Measurements from ENCODE around the gene ZNF236. TPM values are rescaled to one million over a fixed set of nuclear protein-coding genes. Genes with fewer than 3 reads are reported as not detected.

The ZNF236 gene
- total and polyA plus RNA-seq, 2 experiments from 2014 or later, result 5.8 to 13.1 TPM

GRCh38 chr18:76885001-76885400 is 62.6 kb downstream of the ZNF236 start:
- peaks cover 23% of the 10 kb centered on the region for H3K36me3 ChIP-seq
- no peak for DNase-seq (ENCODE audit: low read depth in 1 of 2, low spot score in 1 of 2)
- TF ChIP-seq, protein P1, sequence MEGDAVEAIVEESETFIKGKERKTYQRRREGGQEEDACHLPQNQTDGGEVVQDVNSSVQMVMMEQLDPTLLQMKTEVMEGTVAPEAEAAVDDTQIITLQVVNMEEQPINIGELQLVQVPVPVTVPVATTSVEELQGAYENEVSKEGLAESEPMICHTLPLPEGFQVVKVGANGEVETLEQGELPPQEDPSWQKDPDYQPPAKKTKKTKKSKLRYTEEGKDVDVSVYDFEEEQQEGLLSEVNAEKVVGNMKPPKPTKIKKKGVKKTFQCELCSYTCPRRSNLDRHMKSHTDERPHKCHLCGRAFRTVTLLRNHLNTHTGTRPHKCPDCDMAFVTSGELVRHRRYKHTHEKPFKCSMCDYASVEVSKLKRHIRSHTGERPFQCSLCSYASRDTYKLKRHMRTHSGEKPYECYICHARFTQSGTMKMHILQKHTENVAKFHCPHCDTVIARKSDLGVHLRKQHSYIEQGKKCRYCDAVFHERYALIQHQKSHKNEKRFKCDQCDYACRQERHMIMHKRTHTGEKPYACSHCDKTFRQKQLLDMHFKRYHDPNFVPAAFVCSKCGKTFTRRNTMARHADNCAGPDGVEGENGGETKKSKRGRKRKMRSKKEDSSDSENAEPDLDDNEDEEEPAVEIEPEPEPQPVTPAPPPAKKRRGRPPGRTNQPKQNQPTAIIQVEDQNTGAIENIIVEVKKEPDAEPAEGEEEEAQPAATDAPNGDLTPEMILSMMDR (IDR thresholded peaks at IDR 0.05; ENCODE audit: low read depth, low read length), result no peak
- H3K4me3 ChIP-seq, result no peak overlapping the region
- no peak overlapping the region for H3K27ac ChIP-seq
- no peaks in the 10 kb centered on the region for H3K9me3 ChIP-seq (ENCODE audit: low read depth)
- H3K27me3 ChIP-seq, result no peaks in the 10 kb centered on the region
- H3K4me1 ChIP-seq (ENCODE audit: low read depth), result peaks cover 7% of the 10 kb centered on the region

GRCh38 chr18:76886112-76886511 is 63.8 kb downstream of the ZNF236 start:
- DNase-seq (ENCODE audit: low read depth in 1 of 2, low spot score in 1 of 2), result no peak
- Histone ChIP-seq H3K4me1 (ENCODE audit: low read depth) (no peaks in the 10 kb centered on the region), H3K4me3 (no peak overlapping the region), H3K27ac (no peak overlapping the region), H3K9me3 (ENCODE audit: low read depth) (no peaks in the 10 kb centered on the region), H3K36me3 (peaks cover 15% of the 10 kb centered on the region), H3K27me3 (no peaks in the 10 kb centered on the region)
- TF ChIP-seq, protein P1 (IDR thresholded peaks at IDR 0.05; ENCODE audit: low read depth, low read length), result no peak

GRCh38 chr18:76889091-76889699 is 66.8 kb downstream of the ZNF236 start:
- Histone ChIP-seq H3K27me3 (no peaks in the 10 kb centered on the region), H3K4me1 (ENCODE audit: low read depth) (no peaks in the 10 kb centered on the region), H3K9me3 (ENCODE audit: low read depth) (no peaks in the 10 kb centered on the region), H3K36me3 (no peaks in the 10 kb centered on the region), H3K4me3 (no peak overlapping the region), H3K27ac (no peak overlapping the region)
- TF ChIP-seq, protein P1 (IDR thresholded peaks at IDR 0.05; ENCODE audit: low read depth, low read length), result no peak
- DNase-seq (ENCODE audit: low read depth in 1 of 2, low spot score in 1 of 2), result no peak

DNA sequence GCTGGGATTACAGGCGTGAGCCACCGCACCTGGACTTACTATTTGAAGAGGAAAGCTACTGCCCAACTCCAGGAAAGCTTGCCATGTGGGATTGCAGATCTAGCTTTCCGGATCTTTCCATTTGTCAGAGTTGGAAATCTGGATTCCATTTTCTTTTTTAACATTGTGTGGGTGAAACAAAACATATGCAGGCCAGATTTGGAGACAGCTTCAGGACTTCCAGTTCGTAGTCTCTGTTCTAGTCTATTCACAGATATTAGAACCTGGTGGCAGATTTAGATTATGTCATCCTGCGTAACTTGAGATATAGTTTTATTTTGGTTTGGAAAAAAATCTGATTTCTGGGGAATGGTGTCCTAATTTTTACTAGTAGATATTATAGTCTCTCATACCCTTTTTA is 70.5 kb downstream of the ZNF236 start:
- Histone ChIP-seq H3K4me3 (no peak overlapping the region), H3K27ac (no peak overlapping the region), H3K36me3 (peaks cover 28% of the 10 kb centered on the region), H3K9me3 (ENCODE audit: low read depth) (no peaks in the 10 kb centered on the region), H3K4me1 (ENCODE audit: low read depth) (no peaks in the 10 kb centered on the region), H3K27me3 (no peaks in the 10 kb centered on the region)
- no peak for DNase-seq (ENCODE audit: low read depth in 1 of 2, low spot score in 1 of 2)
- TF ChIP-seq, protein P1 (IDR thresholded peaks at IDR 0.05; ENCODE audit: low read depth, low read length), result no peak

- no peak for DNase-seq (ENCODE audit: low read depth in 1 of 2, low spot score in 1 of 2)
- H3K27ac ChIP-seq, result no peak overlapping the region
Measured at GRCh38 chr18:76894566-76895346, 72.4 kb downstream of the ZNF236 start.

More at GRCh38 chr18:76894566-76895346, 72.4 kb downstream of the ZNF236 start:
- no peaks in the 10 kb centered on the region for H3K27me3 ChIP-seq
- peaks cover 42% of the 10 kb centered on the region for H3K36me3 ChIP-seq
- H3K4me3 ChIP-seq, result no peak overlapping the region
- TF ChIP-seq, protein P1 (IDR thresholded peaks at IDR 0.05; ENCODE audit: low read depth, low read length), result no peak
- H3K9me3 ChIP-seq (ENCODE audit: low read depth), result no peaks in the 10 kb centered on the region
- no peaks in the 10 kb centered on the region for H3K4me1 ChIP-seq (ENCODE audit: low read depth)

Measured in cardiac muscle cell (in vitro differentiated cells and primary cell).